Measurements from ENCODE around the gene KLK8.
A peak's percentile ranks its signal among the peaks of the same experiment; 100 is the strongest.

KLK8 gene

DNA sequence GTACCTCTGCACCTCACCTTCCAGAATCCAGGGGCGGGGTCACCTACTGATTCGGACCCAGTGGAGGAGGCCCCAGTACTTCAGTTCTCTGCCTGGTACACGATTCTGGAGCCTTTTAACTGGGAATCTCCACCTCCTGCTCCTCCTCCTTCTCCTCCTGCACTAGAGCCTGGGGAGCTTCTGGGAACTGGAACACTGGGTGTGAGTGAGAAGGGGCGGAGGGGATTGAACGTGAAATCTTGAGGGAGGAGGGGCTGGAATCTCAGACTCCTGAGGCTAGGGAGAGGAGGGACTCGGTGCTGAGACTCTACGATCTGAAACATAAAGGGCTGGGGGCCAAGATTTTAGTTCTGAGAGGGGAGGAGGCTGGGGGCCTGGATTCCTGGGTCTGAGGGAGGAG lies at the start of gene KLK8:
TSS of gene KLK8 (minus strand) at position 90 of the 400 bp plus-strand sequence. CDS start 437 bp downstream, outside the sequence.
- no peak for DNase-seq

DNA sequence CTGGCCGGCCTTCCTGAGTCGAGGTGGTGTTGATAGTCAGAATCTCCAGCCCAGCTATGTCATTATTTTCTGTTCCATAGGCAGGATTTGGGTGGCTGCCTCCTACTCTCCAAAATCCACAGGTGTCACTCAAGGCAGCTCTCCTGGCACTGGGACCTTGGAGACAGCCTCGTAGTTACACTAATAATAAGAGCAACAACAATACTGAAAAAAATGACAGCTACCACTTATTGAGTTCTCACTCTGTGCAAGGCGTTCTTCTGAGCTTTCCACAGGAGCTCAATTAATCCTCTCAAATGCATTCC lies 45.6 kb upstream of the KLK8 start:
- no peak for DNase-seq

GRCh38 chr19:51044327-51044726 lies 42.9 kb upstream of the KLK8 start:
- no peak for DNase-seq

- no peak for DNase-seq
Measured at GRCh38 chr19:51043497-51043896, 42.1 kb upstream of the KLK8 start.

GRCh38 chr19:51040151-51040550 lies 38.7 kb upstream of the KLK8 start:
- DNase-seq: no peak

DNA sequence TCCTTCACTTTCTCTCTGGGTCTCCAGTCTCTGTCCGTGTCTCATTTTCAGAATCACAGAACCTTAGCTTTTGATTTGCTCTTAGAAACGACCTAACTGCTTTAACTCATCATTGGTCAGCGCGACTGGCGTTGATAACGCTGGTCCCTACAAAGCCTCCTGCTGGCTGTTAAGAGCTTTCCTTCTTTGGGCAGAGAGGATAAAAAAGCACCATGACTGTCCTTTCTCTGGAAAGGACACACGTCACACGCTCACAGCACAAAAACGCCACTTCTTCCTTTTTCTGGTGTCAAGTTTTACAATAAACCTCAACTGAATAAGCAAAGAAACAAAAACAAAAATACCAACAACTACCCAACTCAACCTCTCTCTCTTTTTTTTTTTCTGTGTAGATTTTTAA lies 35.1 kb upstream of the KLK8 start:
- DNase-seq: no peak

GRCh38 chr19:51034704-51035103 lies 33.3 kb upstream of the KLK8 start, which contains the start of gene KLK12:
TSS of gene KLK12 (minus strand) at chr19:51035002. CDS start at chr19:51034621, 381 bp downstream.
- peak; percentile 26 to 74 (median 56) for DNase-seq

- DNase-seq: no peak
Measured at GRCh38 chr19:51031880-51032225, 30.4 kb upstream of the KLK8 start.

GRCh38 chr19:51031220-51031879 lies 29.9 kb upstream of the KLK8 start:
- no peak for DNase-seq

DNA sequence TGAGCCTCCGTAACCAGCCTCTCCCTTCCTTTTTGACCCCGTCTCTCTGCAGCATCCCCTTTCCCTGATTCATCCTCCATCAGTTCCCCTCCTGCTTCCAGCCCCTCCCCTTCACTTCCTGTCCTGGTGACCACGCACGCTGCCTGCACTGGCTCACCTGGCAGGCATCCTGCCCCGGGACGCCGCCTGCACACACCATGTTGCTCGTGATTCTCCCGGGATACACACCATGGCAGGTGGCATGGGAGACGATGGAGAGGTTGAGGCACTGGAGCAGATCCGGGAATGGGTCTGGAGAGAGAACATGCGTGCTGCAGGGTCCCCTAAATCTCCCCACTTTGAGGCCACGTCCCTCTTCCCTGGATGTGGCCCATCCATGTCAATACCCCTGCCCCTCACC lies 29.2 kb upstream of the KLK8 start:
- no peak for DNase-seq

DNA sequence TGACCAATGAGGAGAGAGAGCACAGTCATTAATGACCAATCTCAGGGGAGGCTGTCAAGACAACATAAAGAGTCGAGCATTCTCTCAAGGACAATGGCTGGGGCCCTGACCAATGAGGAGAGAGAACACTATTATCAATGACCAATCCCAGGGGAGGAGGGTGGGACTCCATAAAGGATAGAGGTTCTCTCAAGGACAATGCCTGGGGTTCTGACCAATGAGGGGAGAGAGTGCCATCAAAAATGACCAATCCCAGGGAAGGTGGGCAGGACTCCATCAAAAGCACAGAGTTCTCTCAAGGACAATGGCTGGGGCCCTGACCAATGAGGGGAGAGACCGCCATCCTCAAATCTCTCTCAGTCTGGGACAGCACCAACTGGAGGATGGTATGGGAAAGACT lies 28.3 kb upstream of the KLK8 start:
- DNase-seq: no peak

GRCh38 chr19:51027873-51028272 lies 26.5 kb upstream of the KLK8 start:
- DNase-seq: no peak

- peak in 2 of 3 experiments; percentile 22 to 31 for DNase-seq
Measured at GRCh38 chr19:51027126-51027806, 25.9 kb upstream of the KLK8 start.

DNA sequence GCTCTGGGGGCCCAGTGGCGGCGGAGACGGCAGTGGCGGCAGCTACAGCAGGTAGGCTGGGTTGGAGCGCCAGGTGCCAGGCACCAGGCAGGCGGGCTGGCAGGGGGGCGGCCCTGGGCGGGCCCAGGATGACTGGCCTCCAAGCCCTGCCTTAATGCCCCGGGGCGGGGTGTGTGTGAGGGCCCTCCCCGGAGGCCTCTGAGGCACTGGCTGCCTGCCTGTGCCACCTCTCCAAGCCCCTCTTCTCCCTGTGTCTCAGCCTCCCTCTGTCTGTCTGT lies 25.1 kb upstream of the KLK8 start, which contains the start of gene KLK11:
TSS of gene KLK11 (minus strand) at position 63 of the 278 bp plus-strand sequence. CDS start 985 bp downstream, outside the sequence.
- peak; percentile 66 to 75 (median 71) for DNase-seq

DNA sequence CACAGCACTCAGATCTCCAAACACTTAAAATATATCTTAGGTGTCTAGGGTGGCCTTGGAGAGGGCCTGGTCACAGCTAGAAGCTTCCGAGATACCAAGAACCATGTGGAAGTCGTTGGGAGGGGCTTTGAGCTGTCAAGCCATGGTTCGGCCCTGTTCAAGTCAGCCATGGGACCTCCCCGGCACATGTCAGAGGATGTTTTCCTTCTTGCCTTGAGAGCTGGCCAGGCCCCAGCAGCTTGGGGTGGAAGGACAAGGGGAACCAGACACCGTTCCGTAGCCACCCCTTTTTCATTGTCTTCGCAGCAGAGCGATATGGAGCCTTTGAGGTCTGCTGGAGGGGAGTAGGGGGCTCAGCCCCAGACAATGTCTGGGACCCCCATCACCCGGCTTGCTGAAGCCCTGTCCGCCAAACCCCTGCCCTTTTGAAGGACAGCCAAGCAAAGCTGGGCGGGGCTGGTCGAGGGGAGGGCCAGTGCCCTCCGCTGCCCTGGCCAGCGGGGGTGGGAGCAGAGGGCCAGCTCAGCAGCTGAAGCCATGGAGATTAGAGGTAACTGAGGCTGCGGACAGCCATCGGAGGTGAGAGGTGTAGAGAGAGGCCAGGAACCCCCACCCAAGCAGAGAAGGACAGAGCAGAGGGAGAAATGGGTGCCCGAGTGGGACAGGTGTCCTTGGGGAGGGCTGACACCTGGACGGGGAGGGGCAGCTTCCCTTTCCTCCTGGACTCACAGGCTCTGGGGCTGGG lies 24.6 kb upstream of the KLK8 start:
- DNase-seq: no peak

GRCh38 chr19:51025401-51025800 lies 24.0 kb upstream of the KLK8 start:
- DNase-seq: peak in 1 of 3 experiments; percentile 37

DNA sequence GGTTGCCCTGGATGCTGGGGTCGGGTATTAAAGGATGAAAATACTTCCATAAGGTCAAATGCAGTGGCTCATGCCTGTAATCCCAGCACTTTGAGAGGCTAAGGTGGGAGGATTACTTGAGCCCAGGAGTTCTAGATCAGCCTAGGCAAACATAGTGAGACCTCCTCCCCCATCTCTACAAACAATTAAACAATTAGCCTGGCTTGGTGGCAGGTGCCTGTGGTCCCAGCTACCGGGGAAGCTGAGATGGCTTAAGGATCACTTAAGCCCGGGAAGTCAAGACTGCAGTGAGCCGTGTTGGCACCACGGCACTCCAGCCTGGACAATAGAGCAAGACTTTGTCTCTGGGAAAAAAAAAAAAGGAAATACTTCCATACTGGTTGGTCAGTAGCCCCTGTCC lies 23.5 kb upstream of the KLK8 start:
- peak; percentile 36 to 90 (median 74) for DNase-seq

DNA sequence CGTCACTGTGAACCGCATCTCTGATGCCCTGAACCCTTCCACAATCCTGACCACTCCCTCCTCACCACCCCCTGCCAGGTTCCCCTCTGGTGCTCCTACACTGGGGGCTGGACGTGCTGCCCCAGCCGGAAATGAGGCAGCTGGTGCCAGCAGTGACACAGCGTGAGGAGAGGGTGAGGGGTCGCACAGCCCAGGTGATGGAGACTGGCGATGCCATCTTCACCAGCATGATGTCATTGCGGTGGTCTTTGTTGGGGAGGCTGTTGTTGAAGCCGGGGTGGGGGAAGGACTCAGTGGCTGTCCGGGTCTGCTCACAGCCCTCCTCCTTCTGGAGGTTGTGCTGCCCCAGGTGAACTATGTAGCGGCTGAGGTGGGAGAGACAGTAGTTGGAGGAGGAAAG lies 22.5 kb upstream of the KLK8 start:
- DNase-seq: no peak

GRCh38 chr19:51022526-51022925 lies 21.1 kb upstream of the KLK8 start:
- no peak for DNase-seq

DNA sequence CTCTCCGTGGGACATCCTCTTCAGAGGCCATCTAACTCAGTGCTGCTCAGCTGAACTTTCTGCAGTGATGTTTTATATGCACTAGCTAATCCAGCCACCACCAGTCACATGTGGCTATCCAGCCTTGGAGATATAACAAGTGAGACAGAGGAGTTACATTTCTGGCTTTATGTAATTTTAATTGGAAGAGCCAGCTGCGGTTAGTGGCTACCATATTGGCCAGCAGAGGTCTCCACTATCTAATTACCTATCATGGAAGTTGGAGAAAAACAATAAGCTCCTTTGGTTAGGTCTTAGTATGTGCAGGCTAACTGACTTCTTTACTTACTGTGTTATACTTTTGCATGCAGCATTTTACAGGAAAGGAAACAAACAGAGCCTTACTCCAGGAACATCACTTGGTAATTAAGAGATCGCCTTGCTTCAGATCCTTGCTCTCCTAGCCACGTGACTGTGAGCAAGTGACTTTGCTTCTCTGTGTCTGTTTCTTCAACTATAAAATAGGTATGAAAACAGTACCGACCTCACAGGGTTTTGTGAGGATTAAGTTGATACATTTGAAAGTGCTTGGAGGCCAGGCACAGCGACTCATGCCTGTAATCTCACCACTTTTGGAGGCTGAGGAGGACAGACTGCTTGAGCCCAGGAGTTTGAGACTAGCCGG lies 19.7 kb upstream of the KLK8 start:
- DNase-seq: peak; percentile 13 to 74 (median 71)

DNA sequence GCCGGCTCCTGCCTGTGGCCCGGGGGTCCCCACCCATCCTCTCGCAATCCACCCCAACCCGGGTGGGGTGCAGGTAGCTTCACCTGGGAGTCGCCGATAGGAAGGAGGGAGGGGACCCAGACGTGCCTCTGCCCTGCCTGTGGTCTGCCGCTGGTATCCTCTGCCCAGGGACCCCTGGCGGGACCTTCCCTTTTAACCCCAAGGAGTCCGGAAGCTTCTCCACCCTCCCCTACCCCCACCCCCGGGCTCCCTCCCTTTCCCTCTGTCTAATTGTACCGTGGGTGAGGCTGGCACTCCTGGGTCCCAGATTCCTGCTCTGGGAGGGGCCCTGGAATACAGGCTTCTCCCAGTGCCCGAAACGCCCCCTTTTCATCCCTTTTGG lies 18.1 kb upstream of the KLK8 start, which contains the start of gene KLK10:
TSS of gene KLK10 (minus strand) at position 166 of the 382 bp plus-strand sequence. CDS start 579 bp downstream, outside the sequence.
- no peak for DNase-seq

GRCh38 chr19:51018745-51019543 lies 17.5 kb upstream of the KLK8 start:
- peak in 2 of 3 experiments; percentile 13 to 51 for DNase-seq
